Forelimb muscle (tissue), 1 donor: ENCODE measurements around the gene ZNF628. TPM values are rescaled to one million over a fixed set of nuclear protein-coding genes. Genes with fewer than 3 reads are reported as not detected.

Experiments used
- DNase-seq: peaks from one replicate; pipeline ENCODE4 v3.0.0-alpha.2; 2013; ENCODE audit warnings: low read depth
- polyA plus RNA-seq: library from polyadenylated mRNA; unstranded; fragments of 120-200 nt; gene quantifications from one replicate; pipeline ENCODE4 v1.2.1, GENCODE V29; 2013; ENCODE audit not compliant: insufficient read length

The ZNF628 gene
- polyA plus RNA-seq, 1 donor, result 4.1 TPM

DNA sequence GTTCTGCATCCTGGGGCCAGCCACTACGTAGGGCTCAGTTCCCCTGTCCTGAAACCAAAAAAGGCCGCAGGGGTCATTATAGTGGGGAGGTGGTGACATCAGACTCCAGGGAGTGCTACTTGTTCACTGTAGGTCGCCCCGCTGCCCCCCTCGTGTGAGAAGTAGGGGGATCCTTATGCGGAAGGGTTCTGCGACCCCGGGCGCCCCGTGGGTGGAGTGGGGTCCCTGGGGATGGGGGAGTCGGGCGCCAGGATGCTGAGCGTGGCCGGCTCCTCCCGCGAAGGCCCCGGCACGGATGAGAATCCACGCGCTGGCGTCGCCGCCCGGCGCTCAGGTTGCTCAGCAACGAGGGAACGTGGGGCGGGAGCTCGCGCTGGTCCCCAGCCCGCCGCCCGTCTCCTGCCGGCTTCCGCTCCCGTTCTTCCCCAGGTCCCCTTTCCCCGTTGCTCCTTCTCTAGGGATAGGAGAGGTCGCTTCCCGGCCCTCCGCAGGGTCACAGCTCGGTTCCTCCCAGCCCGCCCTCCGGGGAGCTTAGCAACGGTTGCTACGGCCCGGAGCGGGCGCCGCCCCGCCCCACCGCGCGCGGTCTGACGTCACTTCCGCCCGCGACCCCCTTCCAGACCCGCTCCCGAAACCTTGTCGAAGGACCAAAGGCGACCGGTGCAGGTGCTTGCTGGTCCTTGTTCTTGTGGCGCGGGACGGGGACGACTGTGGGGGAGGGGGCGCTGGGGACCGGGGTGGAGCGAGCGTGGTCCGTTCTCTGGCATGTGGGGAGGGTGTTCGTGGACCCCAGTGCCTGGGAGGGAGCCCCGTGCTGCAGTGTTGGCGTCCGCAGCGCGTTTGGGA, 8.4 kb downstream of the ZNF628 start, which contains the start of gene NAT14:
Gene NAT14, plus strand, starts transcription at position 596 of the 846 bp plus-strand sequence. CDS start 521 bp downstream, outside the sequence.
- no peak for DNase-seq

GRCh38 chr19:55485439-55486011, 9.1 kb downstream of the ZNF628 start:
- DNase-seq, result no peak

DNA sequence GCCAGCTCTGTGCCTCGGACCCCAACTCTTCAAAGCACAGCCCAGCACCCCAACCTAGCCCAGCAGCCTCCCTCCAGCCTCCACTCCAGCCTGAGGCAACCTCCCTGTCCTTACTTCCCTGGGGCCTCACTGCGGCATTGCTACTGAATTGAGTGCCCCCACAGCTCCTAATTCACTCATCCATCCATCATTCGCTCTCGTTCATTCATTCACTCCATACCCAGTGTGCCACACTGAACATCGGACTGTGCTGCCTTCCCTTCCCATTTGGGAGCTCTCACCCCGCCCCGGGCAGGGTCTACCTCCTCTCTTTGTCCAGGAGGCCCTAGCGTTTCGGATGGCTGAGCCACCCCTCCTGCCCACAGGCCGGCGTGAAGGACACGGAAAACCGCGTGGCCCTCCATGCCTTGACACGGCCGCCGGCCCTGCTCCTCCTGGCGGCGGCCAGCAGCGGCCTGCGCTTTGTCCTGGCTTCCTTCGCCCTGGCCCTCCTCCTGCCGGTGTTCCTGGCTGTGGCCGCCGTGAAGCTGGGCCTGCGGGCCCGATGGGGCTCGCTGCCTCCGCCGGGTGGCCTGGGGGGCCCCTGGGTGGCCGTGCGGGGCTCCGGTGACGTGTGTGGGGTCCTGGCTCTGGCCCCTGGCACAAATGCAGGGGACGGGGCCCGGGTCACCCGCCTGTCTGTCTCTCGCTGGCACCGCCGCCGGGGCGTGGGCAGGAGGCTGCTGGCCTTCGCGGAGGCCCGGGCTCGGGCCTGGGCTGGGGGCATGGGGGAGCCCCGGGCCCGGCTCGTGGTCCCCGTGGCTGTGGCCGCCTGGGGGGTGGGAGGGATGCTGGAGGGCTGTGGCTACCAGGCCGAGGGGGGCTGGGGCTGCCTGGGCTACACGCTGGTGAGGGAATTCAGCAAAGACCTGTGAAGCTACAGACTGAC, 9.9 kb downstream of the ZNF628 start:
- DNase-seq, result no peak

GRCh38 chr19:55486971-55487923, 10.8 kb downstream of the ZNF628 start:
- DNase-seq, result peak; percentile 88

- no peak for DNase-seq
These were observed 11.7 kb downstream of the ZNF628 start, which contains the start of gene SSC5D for GRCh38 chr19:55487924-55488687. TSS of gene SSC5D (plus strand) at chr19:55488436. CDS start at chr19:55488590, 154 bp downstream.

- DNase-seq, result no peak
These were observed 12.7 kb downstream of the ZNF628 start for GRCh38 chr19:55488986-55489710.

DNA sequence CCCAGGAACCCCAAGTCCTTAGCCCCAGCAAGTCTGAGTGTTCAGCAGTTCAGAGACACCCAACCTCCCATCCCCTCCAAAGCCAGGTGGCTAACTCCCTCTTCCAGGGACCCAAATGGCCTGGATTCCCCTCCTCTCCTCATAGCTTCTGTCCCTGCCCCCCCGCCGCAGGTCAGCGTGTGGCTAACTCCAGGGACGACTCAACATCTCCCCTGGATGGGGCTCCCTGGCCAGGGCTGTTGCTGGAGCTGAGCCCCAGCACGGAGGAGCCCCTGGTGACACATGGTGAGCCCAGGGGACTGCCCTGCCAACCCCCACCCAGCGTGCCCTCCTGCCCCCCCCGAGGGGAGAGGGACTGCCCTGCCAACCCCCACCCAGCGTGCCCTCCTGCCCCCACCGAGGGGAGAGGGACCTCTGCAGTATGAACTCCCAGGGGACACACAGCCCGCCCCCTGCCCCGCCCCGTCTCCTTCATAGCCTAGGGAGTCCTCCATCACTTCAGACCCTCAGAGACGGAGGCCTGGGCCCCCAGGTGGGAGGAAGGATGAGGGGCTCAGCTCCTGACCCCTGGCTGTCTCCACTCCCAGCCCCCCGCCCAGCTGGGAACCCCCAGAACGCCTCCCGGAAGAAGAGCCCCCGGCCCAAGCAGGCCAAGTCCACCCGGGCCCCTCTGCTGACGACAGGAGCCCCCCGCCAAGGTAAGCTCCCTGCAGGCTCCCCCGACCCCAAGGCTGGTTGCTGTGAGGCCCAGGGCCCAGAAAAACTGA, 13.5 kb downstream of the ZNF628 start:
- no peak for DNase-seq

- DNase-seq, result no peak
These were observed 14.3 kb downstream of the ZNF628 start for GRCh38 chr19:55490478-55491432.

GRCh38 chr19:55491546-55492360, 15.3 kb downstream of the ZNF628 start:
- no peak for DNase-seq

GRCh38 chr19:55492362-55492944, 16.0 kb downstream of the ZNF628 start:
- no peak for DNase-seq

GRCh38 chr19:55493052-55493644, 16.7 kb downstream of the ZNF628 start:
- DNase-seq, result no peak

DNA sequence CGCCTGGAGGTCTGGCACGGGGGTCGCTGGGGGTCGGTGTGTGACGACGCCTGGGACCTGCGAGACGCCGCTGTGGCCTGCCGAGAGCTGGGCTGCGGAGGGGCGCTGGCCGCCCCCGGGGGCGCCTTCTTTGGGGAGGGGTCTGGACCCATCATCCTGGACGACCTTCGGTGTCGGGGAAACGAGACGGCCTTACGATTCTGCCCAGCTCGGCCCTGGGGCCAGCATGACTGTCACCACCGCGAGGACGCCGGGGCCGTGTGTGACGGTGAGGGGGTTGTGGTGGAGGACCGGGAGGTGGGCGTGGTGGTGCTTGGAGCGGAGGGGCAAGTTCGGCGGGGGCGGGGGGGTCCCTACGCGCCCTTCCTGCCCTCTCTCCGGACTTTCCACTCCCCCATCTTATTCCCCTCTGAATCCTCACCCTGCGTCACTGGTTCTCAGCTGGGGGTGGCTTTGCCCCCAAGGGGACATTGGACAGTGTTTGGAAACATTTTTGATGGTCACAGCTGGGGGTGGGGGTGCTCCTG, 17.3 kb downstream of the ZNF628 start:
- no peak for DNase-seq

DNA sequence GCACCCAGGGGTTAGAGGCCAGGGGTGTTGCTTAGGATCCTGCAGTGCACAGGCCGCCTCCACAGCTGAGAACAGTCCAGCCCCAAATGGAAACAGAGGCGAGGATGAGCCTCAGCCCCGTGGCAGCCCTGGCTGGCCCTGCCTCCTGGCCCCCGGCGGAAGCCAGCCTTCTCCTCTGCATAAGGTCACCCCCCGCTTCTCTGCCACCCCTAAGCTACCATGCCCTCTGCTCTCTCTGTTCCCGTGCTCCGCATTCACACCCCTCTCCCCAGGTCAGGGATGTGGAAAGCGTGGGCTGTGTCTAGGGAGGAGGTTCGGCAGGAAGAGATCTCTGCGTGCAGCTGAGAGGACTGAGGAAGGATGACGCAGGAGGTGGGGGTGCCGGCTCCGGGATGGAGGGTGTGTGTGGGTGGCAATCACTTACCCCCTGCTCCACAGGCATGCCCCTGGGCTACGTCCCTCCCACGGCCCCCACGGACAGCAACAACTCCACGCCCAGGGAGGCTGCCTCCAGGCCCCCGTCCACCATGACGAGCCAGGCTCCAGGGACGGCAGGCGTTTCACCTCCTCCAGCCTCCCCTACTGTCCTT, 17.9 kb downstream of the ZNF628 start:
- DNase-seq, result no peak

DNA sequence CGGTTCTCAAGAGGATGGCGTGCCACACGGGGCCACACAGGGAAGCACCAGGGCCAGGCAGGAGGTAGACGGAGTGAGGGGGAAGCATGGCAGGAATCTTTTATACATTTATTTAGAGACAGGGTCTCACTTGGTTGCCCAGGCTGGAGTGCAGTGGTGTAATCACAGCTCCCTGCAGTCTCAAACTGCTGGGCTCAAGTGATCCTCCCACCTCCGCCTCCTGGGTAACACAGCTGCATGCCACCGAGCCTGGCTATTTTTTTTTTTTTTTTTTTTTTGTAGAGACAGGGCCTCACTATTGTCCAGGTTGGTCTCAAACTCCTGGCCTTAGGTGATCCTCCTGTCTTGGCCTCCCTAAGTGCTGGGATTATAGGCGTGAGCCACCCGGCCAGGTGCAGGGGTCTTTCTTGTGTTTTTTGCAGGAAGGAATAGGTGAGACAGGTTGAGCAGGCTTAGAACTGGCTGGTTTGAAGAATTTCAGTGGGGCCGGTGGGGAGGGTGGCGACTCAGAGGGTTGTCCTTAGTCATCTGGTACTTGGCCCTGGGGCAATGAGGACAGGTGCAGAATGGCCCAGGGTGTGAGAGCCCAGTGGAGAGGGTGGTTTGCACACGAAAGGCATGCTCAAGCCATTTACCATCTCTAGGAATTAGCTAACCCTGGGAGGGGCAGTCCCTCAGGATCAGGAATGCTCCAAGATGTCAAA, 19.4 kb downstream of the ZNF628 start:
- DNase-seq, result no peak
